Mesenchymal stem cell (in vitro differentiated cells and primary cell): ENCODE results near the gene RAB35.

Experiments
- DNase-seq: peaks from one replicate; pipeline ENCODE4 v3.0.0-alpha.2; 2013
- H2AFZ ChIP-seq: one replicate; pipeline ENCODE4 v1.6.1; 2013; ENCODE audit warnings: low read depth, mild to moderate bottlenecking, control low read depth, inconsistent platforms, low read length, moderate library complexity
- H2AK5ac ChIP-seq: 2 replicates; pipeline ENCODE4 v1.6.1; 2013; ENCODE audit warnings: low read length, moderate library complexity, mild to moderate bottlenecking, inconsistent platforms; ENCODE audit not compliant: severe bottlenecking
- H2BK120ac ChIP-seq: one replicate; pipeline ENCODE4 v1.6.1; 2013; ENCODE audit warnings: low read depth, mild to moderate bottlenecking, inconsistent platforms, low read length, moderate library complexity
- H2BK12ac ChIP-seq, 2 experiments: one replicate each; pipeline ENCODE4 v1.6.1; 2013; ENCODE audit warnings: inconsistent platforms in 2 of 2, low read length in 2 of 2, mild to moderate bottlenecking in 2 of 2, moderate library complexity in 2 of 2, control low read depth in 1 of 2
- H2BK15ac ChIP-seq: one replicate; pipeline ENCODE4 v1.6.1; 2013; ENCODE audit warnings: mild to moderate bottlenecking, low read depth, inconsistent platforms; ENCODE audit not compliant: poor library complexity, severe bottlenecking
- H2BK5ac ChIP-seq: 2 replicates; pipeline ENCODE4 v1.6.1; 2013; ENCODE audit warnings: low read depth, mild to moderate bottlenecking, low read length, control low read depth, inconsistent platforms; ENCODE audit not compliant: poor library complexity, severe bottlenecking
- H3K14ac ChIP-seq, 2 experiments: one replicate each; pipeline ENCODE4 v1.6.1; 2013; ENCODE audit warnings: inconsistent platforms in 2 of 2, low read length in 2 of 2, control low read depth in 1 of 2, mild to moderate bottlenecking in 1 of 2, moderate library complexity in 1 of 2
- H3K18ac ChIP-seq, 2 experiments: one replicate each; pipeline ENCODE4 v1.6.1; 2013; ENCODE audit warnings: inconsistent platforms in 2 of 2, low read length in 2 of 2, control low read depth in 1 of 2, low read depth in 1 of 2, mild to moderate bottlenecking in 1 of 2
- H3K23ac ChIP-seq, 2 experiments: one replicate each; pipeline ENCODE4 v1.6.1; 2013; ENCODE audit warnings: inconsistent platforms in 2 of 2, low read length in 2 of 2, mild to moderate bottlenecking in 2 of 2, moderate library complexity in 2 of 2, control low read depth in 1 of 2
- H3K27ac ChIP-seq: 2 replicates; pipeline ENCODE4 v1.5.1; 2013; ENCODE audit warnings: mild to moderate bottlenecking, moderate library complexity, low read length, control low read depth, inconsistent platforms; ENCODE audit not compliant: poor library complexity, severe bottlenecking
- H3K27me3 ChIP-seq, 2 experiments: 2 replicates each; pipeline versions ENCODE4 v1.6.1 to v1.7.0; 2013; ENCODE audit warnings: low read length in 2 of 2, mild to moderate bottlenecking in 2 of 2, moderate library complexity in 2 of 2, control low read depth in 1 of 2, inconsistent platforms in 1 of 2; ENCODE audit not compliant: control insufficient read depth in 1 of 2, insufficient read depth in 1 of 2
- H3K36me3 ChIP-seq, 2 experiments: 2 replicates each; pipeline versions ENCODE4 v1.6.1 to v1.7.0; 2013; ENCODE audit warnings: low read length in 2 of 2, control low read depth in 1 of 2, inconsistent platforms in 1 of 2, low read depth in 1 of 2, mild to moderate bottlenecking in 1 of 2; ENCODE audit not compliant: insufficient read depth in 2 of 2, control insufficient read depth in 1 of 2
- H3K4ac ChIP-seq, 2 experiments: one replicate each; pipeline ENCODE4 v1.6.1; 2013; ENCODE audit warnings: inconsistent platforms in 2 of 2, low read length in 2 of 2, mild to moderate bottlenecking in 2 of 2, moderate library complexity in 2 of 2, control low read depth in 1 of 2, low read depth in 1 of 2
- H3K4me1 ChIP-seq: 2 replicates; pipeline ENCODE4 v1.6.1; 2013; ENCODE audit warnings: low read depth, low read length, control low read depth; ENCODE audit not compliant: control insufficient read depth, insufficient read depth
- H3K4me2 ChIP-seq: 2 replicates; pipeline ENCODE4 v1.6.1; 2013; ENCODE audit warnings: low read length, mild to moderate bottlenecking, inconsistent platforms; ENCODE audit not compliant: poor library complexity, severe bottlenecking
- H3K4me3 ChIP-seq, 2 experiments: 2 replicates each; pipeline versions ENCODE4 v1.5.1 to v1.7.0; 2013; ENCODE audit warnings: low read length in 2 of 2, mild to moderate bottlenecking in 2 of 2, control low read depth in 1 of 2, low read depth in 1 of 2; ENCODE audit not compliant: insufficient read depth in 1 of 2
- H3K79me1 ChIP-seq: replicated peaks from 2 replicates; pipeline ENCODE4 v1.6.1; 2013; ENCODE audit warnings: mild to moderate bottlenecking, control low read depth, low read length, inconsistent platforms; ENCODE audit not compliant: poor library complexity, severe bottlenecking
- H3K9ac ChIP-seq: 2 replicates; pipeline ENCODE4 v1.7.0; 2013; ENCODE audit warnings: mild to moderate bottlenecking, low read length, moderate library complexity
- H3K9me3 ChIP-seq: 2 replicates; pipeline ENCODE4 v1.7.0; 2013; ENCODE audit warnings: mild to moderate bottlenecking, low read length; ENCODE audit not compliant: control insufficient read depth
- H4K8ac ChIP-seq: one replicate; pipeline ENCODE4 v1.6.1; 2013; ENCODE audit warnings: inconsistent platforms, mild to moderate bottlenecking, low read length, moderate library complexity
- H4K91ac ChIP-seq: one replicate; pipeline ENCODE4 v1.6.1; 2013; ENCODE audit warnings: mild to moderate bottlenecking, low read length, inconsistent platforms
- WGBS: methylation state at CpG from one replicate; pipeline ENCODE4 v1.1.7; 2013; ENCODE audit warnings: mixed read lengths; 5-methylcytosine and 5-hydroxymethylcytosine counted together

Gene RAB35

DNA sequence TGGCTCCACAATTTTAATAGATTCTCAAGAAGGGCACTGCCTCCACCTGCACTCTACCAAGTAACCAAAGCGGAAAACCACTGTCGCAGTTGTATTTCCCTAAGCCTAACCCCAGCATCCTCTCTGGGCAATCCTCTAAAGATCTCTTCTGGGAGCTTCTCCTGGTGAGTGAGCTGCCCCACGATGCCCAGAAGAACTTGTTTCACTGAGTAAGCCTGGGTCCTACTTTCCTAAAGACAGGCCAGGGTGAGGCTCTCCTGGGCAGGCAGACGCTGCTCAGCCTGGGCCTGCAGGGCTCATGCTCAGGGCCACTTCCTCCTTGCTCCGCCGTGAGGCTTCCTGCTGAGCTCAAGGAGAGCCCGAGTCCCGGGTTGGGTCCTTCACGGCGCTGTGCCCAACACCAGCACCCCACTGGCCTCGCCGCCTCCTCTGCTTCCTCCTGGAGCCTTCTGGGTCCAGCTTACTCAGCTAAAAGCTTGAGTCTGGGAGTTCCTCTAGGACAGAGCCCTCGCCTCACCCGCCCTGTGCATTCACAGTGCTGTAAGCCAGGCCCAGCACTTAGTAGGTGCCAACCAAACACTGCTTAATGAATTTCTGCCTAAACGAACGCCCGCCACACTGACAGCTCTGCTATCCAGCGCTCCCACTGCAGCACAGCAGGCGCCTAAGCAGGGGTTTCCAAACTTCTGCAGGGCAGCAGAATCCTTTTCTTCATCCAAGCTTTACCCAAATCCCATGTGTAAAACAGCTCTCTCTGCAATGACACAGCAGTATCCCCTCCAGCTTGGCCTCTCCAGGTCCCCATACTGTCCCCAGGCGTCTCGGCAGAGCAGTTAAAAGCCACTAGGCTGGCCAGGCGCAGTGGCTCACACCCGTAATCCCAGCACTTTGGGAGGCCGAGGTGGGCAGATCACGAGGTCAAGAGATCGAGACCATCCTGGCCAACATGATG lies 5.7 kb downstream of the RAB35 start:
- no peak for DNase-seq
- Histone ChIP-seq H3K23ac (no peak overlapping the region), H3K4ac (peak overlapping the region; percentile 31 to 57), H2BK12ac (no peak overlapping the region), H3K4me1 (peaks cover 24% of the 10 kb centered on the region), H3K4me3 (no peak overlapping the region), H4K8ac (no peak overlapping the region), H3K9me3 (no peaks in the 10 kb centered on the region), H2BK120ac (no peak overlapping the region), H4K91ac (no peak overlapping the region), H3K4me2 (peak overlapping the region; percentile 10), H2BK5ac (no peak overlapping the region), H3K18ac (peak overlapping the region in 1 of 2 experiments; percentile 41), H2BK15ac (no peak overlapping the region), H3K36me3 (peaks cover 18 to 21% of the 10 kb centered on the region in 2 experiments), H3K27me3 (no peaks in the 10 kb centered on the region), H2AFZ (no peak overlapping the region), H3K14ac (no peak overlapping the region), H2AK5ac (no peak overlapping the region), H3K79me1 (no peaks in the 10 kb centered on the region), H3K27ac (peak overlapping the region; percentile 56), H3K9ac (no peak overlapping the region)
- WGBS, result 76% methylated on average over 26 of the region's 26 CpGs

DNA sequence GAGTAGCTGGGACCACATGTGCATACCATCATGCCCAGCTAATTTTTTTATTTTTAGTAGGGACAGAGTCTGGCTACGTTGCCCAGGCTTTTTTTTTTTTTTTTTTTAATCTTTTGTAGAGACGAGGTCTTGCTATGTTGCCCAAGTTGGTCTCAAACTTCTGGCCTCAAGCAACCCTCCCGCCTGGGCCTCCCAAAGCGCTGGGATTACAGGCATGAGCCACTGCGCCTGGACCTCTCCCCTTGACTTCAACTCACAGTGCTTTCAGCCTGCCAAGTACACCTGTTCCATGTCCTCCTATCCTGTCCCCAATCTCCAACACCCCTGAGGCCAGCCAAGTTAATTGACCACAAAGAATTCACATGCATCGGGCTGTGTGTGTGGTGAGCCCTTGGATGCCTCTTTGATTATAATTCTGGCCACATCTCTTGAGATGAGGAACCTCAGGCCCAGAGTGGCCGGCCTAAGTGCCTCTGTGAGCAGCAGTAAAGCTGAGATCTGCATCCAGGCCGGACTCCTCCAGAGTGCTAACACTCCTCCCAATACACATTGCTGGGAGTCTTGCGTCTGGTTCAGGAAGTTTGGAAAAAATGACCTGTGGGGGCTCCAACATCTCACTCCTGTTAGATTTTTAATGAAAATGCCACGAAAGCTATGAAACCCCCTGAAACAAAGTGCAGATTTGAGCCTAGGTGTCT lies 6.8 kb downstream of the RAB35 start:
- H2AFZ ChIP-seq, result no peak overlapping the region
- no peak overlapping the region for H3K18ac ChIP-seq
- DNase-seq, result no peak
- H3K27me3 ChIP-seq, result no peaks in the 10 kb centered on the region
- no peak overlapping the region for H2BK15ac ChIP-seq
- H2BK120ac ChIP-seq, result no peak overlapping the region
- H2BK12ac ChIP-seq, result no peak overlapping the region
- H2BK5ac ChIP-seq, result no peak overlapping the region
- H3K27ac ChIP-seq, result no peak overlapping the region
- H3K9me3 ChIP-seq, result no peaks in the 10 kb centered on the region
- H4K91ac ChIP-seq, result no peak overlapping the region
- H3K14ac ChIP-seq, result no peak overlapping the region
- H3K36me3 ChIP-seq, result peaks cover 24 to 28% of the 10 kb centered on the region in 2 experiments
- no peak overlapping the region for H4K8ac ChIP-seq
- no peak overlapping the region for H3K9ac ChIP-seq
- WGBS, result 93% methylated on average over 10 of the region's 10 CpGs
- no peak overlapping the region for H3K4me2 ChIP-seq
- H3K4me3 ChIP-seq, result no peak overlapping the region
- H3K23ac ChIP-seq, result no peak overlapping the region
- peaks cover 1% of the 10 kb centered on the region for H3K79me1 ChIP-seq
- H3K4ac ChIP-seq, result no peak overlapping the region
- peaks cover 15% of the 10 kb centered on the region for H3K4me1 ChIP-seq
- no peak overlapping the region for H2AK5ac ChIP-seq

DNA sequence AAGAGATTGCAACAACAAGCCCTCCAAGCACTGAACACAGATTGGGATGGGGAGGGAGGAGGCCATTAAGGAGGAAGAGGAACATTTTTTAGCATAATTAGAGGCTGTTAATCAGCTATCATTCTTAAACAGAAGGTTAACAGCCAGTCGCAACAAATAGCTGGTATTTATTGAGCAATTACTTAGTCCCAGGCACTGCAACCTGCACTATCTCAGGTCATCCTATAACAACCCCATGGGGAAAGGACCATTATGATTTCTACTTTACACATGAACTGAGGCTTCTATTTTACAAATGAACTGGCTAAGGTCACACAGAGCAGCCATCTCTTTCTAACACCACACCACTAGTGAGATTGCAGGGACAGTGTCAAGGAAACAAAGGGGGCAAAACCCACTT lies 10.4 kb downstream of the RAB35 start:
- no peak for DNase-seq
- H2AK5ac ChIP-seq, result no peak overlapping the region
- WGBS, result 100% methylated on average over 1 of the region's 1 CpG
- no peak overlapping the region for H3K4ac ChIP-seq
- peaks cover 15% of the 10 kb centered on the region for H3K79me1 ChIP-seq
- no peak overlapping the region for H3K4me3 ChIP-seq
- H3K9ac ChIP-seq, result no peak overlapping the region
- H4K91ac ChIP-seq, result no peak overlapping the region
- H3K4me1 ChIP-seq, result peaks cover 22% of the 10 kb centered on the region
- no peak overlapping the region for H3K23ac ChIP-seq
- no peak overlapping the region for H2BK12ac ChIP-seq
- H3K9me3 ChIP-seq, result no peaks in the 10 kb centered on the region
- H4K8ac ChIP-seq, result no peak overlapping the region
- no peak overlapping the region for H2AFZ ChIP-seq
- no peak overlapping the region for H3K18ac ChIP-seq
- no peak overlapping the region for H3K4me2 ChIP-seq
- no peak overlapping the region for H2BK120ac ChIP-seq
- no peak overlapping the region for H3K14ac ChIP-seq
- no peak overlapping the region for H3K27ac ChIP-seq
- no peak overlapping the region for H2BK5ac ChIP-seq
- no peak overlapping the region for H2BK15ac ChIP-seq
- peaks cover 40 to 55% of the 10 kb centered on the region in 2 experiments for H3K36me3 ChIP-seq
- no peaks in the 10 kb centered on the region for H3K27me3 ChIP-seq

- Histone ChIP-seq H3K4ac (no peak overlapping the region), H4K8ac (no peak overlapping the region), H3K4me1 (peaks cover 17% of the 10 kb centered on the region), H3K36me3 (peaks cover 61 to 80% of the 10 kb centered on the region in 2 experiments), H3K18ac (no peak overlapping the region), H3K27me3 (no peaks in the 10 kb centered on the region), H2BK5ac (no peak overlapping the region), H3K4me2 (no peak overlapping the region), H3K9ac (no peak overlapping the region), H4K91ac (no peak overlapping the region), H2AFZ (no peak overlapping the region), H3K9me3 (no peaks in the 10 kb centered on the region), H3K23ac (no peak overlapping the region), H2AK5ac (no peak overlapping the region), H2BK120ac (no peak overlapping the region), H2BK15ac (no peak overlapping the region), H2BK12ac (no peak overlapping the region), H3K14ac (no peak overlapping the region), H3K4me3 (no peak overlapping the region), H3K27ac (no peak overlapping the region), H3K79me1 (peaks cover 35% of the 10 kb centered on the region)
- 94% methylated on average over 12 of the region's 13 CpGs for WGBS
- DNase-seq, result no peak
Measured at GRCh38 chr12:120103371-120103770, 13.2 kb downstream of the RAB35 start.
